22Rv1 (cell line): ENCODE measurements around the gene PACSIN1.

ENCODE experiments used
- H3K27ac ChIP-seq: fragments of 450-650 bp; 2 replicates; pipeline ENCODE4 v1.5.1; 2017
- ZFX ChIP-seq: fragments of 450-650 bp; IDR thresholded peaks from 2 replicates; pipeline ENCODE4 v1.6.1; 2017; ENCODE audit warnings: antibody characterized with exemption, borderline replicate concordance
- TF ChIP-seq, protein P1 (sequence below): fragments of 450-650 bp; IDR thresholded peaks from 2 replicates; pipeline ENCODE4 v1.5.1; 2017; ENCODE audit warnings: mild to moderate bottlenecking

Gene PACSIN1

DNA sequence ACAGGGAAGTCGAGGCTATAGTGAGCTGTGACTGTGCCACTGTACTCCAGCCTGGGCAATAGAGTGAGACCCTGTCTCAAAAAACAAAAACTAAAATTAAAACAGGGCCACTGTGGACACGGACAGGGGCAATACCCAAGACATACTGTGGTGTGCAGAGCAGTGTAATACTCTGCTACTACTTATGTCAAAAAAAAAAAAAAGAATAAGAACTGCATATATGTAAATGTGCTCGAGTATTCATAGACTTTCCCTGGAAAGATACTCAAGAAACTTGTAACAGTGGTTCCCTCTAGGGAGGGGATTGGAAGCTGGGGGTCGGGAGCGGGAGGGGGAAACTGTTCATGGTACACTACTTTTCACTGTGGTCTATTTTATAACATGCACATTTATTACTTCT is 74.3 kb downstream of the PACSIN1 start:
- no peak for TF ChIP-seq ZFX
- TF ChIP-seq, protein P1, sequence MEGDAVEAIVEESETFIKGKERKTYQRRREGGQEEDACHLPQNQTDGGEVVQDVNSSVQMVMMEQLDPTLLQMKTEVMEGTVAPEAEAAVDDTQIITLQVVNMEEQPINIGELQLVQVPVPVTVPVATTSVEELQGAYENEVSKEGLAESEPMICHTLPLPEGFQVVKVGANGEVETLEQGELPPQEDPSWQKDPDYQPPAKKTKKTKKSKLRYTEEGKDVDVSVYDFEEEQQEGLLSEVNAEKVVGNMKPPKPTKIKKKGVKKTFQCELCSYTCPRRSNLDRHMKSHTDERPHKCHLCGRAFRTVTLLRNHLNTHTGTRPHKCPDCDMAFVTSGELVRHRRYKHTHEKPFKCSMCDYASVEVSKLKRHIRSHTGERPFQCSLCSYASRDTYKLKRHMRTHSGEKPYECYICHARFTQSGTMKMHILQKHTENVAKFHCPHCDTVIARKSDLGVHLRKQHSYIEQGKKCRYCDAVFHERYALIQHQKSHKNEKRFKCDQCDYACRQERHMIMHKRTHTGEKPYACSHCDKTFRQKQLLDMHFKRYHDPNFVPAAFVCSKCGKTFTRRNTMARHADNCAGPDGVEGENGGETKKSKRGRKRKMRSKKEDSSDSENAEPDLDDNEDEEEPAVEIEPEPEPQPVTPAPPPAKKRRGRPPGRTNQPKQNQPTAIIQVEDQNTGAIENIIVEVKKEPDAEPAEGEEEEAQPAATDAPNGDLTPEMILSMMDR, result no peak
- H3K27ac ChIP-seq, result peak overlapping the region; percentile 99

DNA sequence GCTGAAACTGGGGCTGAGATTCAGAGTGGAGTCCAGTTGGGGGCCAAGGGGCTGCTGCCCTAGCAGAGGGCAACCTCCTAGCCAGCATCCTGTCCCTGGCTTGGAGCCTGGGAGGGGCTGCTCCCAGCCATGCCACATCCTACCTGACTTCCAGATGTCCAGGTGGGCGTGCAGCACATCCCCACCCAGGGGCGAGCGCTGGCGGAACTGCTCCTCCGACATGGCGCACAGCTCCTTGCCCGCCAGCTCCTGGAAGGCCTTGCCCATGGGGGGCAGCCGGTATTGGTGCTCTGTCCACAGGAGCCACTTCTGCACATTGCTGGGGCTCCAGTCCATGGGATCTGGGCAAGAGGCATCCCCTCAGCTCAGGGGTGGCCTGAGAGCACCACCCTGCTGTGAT is 75.0 kb downstream of the PACSIN1 start:
- H3K27ac ChIP-seq, result peak overlapping the region; percentile 99
- TF ChIP-seq ZFX, result no peak
- TF ChIP-seq, protein P1, result no peak

DNA sequence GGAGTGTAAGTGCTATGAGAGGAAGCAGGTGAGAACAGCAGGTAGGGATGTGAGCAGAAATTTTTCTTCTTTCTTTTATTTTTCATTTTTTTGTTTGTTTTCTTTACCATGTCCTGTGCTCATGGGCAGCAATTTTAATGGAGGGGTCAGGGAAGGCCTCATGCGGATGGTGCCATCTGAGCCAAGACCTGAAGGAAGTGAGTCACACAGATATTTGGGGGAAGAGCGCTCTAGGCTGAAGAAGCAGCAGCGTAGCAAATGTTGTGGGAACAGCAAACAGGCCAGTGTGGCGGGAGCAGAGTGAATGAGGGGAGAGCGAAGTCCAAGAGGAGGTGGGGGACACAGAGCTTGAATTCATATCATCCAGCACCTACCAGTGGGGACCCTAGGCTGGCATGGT is 77.5 kb downstream of the PACSIN1 start:
- no peak for TF ChIP-seq ZFX
- TF ChIP-seq, protein P1, result no peak
- H3K27ac ChIP-seq, result peak overlapping the region; percentile 99

DNA sequence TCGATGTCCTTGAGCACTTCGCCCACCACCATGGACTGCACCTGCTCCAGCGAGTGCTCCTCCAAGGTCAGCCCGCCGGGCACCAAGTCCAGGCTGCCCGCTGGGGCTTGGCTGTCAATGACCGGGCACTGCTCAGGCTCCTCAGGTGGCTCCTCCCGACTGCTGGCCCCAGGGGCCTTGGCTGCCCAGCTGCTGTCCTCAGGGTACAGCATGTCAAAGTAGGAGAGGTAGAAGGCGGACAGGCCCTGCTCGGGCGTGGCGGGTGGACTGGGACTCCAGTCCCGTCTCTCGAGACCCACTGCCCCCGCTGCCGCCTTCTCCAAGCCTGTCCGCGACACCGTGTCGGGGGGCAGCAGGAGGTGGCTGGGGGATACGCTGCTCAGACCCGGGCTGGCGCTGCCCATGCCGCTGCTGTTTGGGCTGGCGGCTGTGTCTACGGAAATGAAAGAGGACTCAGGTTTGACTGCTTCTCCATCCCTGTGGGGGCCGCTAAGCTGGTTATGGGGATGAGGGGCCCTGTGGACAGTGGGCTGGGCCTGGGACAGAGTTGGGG is 78.3 kb downstream of the PACSIN1 start:
- H3K27ac ChIP-seq, result peak overlapping the region; percentile 99

DNA sequence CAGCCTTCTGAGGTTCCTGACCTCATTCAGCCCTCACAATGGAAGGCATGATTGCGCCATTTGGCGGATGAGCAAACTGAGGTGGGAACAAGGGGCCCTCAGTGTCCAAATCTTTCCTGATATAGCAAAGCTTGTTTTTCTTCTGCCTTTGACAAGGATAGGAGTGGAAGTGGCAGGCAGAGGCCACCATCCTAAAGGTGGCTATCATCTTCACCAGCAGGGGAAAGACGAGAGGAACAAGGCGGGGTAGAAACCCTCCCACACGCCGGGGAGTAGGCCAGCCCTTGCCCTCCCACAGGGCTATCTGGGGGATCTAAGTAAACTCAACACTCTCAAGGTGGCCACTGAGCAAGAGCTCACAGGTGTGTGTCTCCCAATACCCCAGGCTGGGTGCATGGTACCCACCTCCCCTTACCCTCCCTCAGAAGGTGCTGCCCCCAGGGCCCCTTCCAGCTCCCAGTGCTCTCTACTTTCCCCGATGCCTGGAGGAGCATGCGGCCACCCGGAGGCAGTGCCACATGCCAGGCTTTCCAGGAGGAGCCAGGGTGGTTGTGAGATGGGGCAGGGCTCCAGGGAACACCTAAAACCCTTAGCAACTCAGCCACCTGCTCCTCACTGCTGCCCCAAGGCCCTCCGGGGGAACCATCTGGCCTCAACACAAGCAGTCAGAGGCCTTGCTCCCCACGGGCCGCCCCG is 79.0 kb downstream of the PACSIN1 start:
- TF ChIP-seq, protein P1, result no peak
- no peak for TF ChIP-seq ZFX
- peak overlapping the region; percentile 99 for H3K27ac ChIP-seq

More for the DNA sequence above, 78.3 kb downstream of the PACSIN1 start:
- TF ChIP-seq ZFX, result no peak
- TF ChIP-seq, protein P1, result no peak

DNA sequence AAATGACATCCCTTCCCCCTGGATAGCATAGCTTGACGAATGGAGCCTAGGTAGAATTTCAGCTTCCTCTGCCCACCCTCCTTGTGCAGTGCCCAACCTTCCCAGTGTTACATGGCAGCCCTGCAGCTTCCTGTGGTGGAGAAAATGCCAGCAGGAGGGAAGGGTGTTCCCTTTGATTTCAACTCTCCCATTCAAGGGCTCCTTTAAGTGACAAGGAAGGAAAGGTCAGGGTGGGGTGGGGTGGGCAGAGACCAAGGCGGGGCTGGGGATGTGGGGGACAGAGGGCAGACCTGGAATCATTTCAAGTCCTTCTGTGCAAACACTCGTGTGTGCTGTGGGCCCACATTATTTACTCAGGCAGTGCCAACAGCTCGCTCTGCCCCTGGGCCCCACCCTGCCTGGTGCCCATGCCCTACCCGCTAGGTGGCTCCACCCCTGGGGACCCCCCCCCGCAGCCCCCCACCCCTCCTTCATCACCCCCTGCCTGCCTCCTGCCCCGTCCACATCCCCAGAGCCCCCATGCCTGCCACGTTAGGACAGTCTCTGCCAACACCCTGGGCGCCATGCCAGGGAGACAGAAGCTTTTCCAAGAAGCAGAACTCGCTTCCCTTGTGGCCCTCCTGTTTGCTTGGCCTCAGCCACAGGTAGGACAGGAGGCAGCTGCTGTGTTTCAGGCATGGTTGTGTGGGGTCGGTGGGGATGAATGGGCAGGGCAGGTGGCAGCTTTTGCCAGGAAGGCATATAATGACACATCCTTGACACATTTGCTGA is 80.9 kb downstream of the PACSIN1 start:
- TF ChIP-seq, protein P1, result peak; percentile 11; the same call in 1 of the 2 replicates
- TF ChIP-seq ZFX, result no peak
- H3K27ac ChIP-seq, result peak overlapping the region; percentile 99
